Measurements from ENCODE around the gene TOMM20.
"Not testable (repeated sequence)": the region's sequence is repeated elsewhere in the genome, so short reads cannot be mapped to it uniquely, and the experiment has no call there.

TOMM20 gene

GRCh38 chr1:235101558-235102258 lies 26.9 kb downstream of the TOMM20 start:
- DNase-seq (ENCODE audit: low read depth), result no peak

GRCh38 chr1:235100194-235100772 lies 28.4 kb downstream of the TOMM20 start:
- no peak for DNase-seq (ENCODE audit: low read depth)

DNA sequence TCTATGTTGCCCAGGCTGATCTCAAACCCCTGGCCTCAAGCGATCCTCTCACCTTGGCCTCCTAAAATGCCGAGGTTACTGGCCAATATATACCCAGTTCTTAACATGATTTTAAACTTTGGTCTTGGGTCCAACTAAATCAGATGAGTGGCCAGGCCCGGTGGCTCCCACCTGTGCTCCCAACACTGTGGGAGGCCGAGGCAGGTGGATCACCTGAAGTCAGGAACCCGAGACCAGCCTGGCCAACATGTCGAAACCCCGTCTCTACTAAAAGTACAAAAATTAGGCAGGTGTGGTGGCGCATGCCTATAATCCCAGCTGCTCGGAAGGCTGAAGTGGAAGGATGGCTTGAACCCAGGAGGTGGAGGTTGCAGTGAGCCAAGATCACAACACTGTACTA lies 29.6 kb downstream of the TOMM20 start:
- DNase-seq (ENCODE audit: low read depth), result no peak

GRCh38 chr1:235098547-235098946 lies 30.1 kb downstream of the TOMM20 start:
- DNase-seq (ENCODE audit: low read depth), result no peak

DNA sequence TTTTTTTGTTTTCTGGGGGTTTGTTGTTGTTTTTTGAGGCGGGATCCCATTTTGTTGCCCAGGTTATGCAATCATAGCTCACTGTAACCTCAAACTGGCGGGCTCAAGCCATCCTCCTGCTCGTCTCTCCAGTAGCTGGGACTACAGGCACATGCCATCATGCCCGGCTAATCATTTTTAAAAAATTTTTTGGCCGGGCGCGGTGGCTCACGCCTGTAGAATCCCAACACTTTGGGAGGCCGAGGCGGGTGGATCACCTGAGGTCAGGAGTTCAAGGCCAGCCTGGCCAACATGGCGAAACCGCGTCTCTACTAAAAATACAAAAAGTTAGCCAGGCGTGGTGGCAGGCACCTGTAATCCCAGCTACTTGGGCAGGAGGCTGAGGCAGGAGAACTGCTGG lies 31.1 kb downstream of the TOMM20 start:
- DNase-seq (ENCODE audit: low read depth), result not testable (repeated sequence)

DNA sequence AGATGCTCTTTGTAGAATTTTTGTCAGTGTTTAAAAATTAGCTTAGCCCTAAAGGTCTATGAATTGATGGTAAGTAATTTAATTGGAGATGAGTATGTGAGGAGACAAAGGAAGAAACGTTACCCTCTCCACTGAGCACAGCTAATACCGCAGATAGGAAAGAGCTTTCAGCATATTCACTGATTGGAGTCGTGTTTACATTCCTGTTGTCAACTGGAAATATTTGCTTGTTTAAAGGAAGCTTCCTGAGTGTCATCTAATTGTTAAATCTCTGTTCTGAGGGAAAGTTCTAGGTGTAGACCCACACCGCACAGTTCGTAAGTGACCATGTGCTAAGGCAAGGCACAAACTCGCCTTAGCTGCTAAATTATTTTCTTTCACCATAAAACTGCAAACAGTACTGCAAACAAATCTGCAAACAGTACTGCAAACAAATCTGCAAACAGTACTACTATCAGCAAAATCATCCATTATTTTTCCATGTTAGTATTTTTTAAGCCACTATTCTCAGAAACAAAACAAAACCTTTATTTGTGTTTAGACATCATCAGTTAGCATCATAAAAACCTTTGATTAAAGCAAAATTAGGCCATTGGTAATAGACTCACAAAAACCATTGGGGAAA lies 32.6 kb downstream of the TOMM20 start:
- no peak for DNase-seq (ENCODE audit: low read depth)

- no peak for DNase-seq (ENCODE audit: low read depth)
Observed at GRCh38 chr1:235093696-235094592, 34.7 kb downstream of the TOMM20 start.

GRCh38 chr1:235093013-235093695 lies 35.5 kb downstream of the TOMM20 start:
- DNase-seq (ENCODE audit: low read depth), result no peak

DNA sequence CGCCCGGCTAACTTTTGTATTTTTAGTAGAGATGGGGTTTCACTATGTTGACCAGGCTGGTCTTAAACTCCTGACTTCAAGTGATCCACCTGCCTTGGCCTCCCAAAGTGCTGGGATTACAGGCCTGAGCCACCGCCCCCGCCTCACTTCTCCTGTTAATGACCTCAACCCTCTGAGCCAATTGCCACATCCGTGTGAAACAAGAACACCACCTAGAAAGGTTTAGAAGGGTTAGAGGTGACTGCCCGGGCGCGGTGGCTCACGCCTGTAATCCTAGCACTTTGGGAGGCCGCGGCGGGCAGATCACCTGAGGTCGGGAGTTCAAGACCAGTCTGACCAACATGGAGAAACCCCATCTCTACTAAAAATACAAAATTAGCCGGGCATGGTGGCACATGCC lies 36.2 kb downstream of the TOMM20 start:
- not testable (repeated sequence) for DNase-seq (ENCODE audit: low read depth)

DNA sequence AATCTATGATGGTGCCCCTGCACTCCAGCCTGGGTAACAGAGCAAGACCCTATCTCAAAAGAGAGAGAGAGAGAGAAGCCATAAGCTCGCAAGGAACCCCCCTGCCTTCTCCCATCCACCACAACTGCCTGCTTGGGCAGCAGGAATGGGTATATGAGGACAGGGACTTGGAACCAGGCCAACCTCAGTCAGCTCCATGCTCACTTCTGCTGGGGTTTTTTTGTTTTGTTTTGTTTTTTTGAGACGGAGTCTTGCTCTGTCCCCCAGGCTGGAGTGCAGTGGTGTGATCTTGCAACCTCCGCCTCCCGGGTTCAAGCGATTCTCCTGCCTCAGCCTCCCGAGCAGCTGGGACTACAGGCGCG lies 36.6 kb downstream of the TOMM20 start:
- DNase-seq (ENCODE audit: low read depth), result not testable (repeated sequence)

DNA sequence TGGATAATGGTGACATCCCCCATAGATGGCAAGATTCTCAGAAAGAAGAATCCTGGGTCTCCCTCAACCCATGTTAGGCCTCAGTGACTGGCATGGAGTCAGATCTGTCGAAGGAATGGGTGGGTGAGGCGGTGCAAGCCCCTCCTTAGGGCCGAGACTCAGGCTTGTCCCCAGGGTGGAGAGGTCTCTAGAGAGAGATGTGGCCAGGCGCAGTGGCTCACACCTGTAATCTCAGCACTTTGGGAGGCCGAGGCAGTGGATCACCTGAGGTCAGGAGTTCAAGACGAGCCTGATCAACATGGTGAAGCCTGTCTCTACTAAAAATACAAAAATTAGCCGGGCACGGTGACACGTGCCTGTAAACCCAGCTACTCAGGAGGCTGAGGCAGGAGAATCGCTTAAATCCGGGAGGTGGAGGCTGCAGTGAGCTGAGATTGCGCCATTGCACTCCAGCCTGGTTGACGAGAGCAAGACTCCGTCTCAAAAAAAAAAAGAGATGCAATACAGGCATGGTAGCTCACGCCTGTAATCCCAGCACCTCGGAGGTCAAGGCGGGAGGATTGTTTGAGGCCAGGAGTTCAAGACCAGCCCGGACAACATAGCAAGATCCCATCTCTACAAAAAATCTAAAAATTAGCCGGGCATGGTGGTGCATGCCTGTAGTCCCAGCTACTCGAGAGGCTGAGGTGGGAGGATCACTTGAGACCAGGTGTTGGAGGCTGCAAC lies 37.2 kb downstream of the TOMM20 start:
- DNase-seq (ENCODE audit: low read depth), result not testable (repeated sequence)

GRCh38 chr1:235090406-235091069 lies 38.1 kb downstream of the TOMM20 start:
- no peak for DNase-seq (ENCODE audit: low read depth)

GRCh38 chr1:235088907-235089306 lies 39.7 kb downstream of the TOMM20 start:
- no peak for DNase-seq (ENCODE audit: low read depth)

DNA sequence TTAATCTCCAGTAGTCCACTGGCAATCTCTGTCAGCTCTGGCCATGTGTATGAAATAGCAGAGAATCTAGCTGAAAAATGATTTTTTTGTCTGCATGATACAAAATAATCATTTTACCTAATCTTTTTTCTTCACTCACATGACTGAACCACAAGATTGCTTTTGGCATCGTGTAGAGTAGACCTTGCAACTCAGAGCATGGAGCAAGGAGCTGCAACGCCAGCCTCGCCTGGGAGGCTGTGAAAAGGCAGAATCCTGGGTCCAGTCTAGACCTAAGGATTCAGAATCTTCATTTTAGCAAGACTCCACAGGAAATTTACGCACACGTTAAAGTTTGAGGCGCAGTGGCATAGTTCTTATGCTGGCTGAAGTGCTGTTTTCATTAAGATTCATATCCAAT lies 40.2 kb downstream of the TOMM20 start:
- no peak for DNase-seq (ENCODE audit: low read depth)

DNA sequence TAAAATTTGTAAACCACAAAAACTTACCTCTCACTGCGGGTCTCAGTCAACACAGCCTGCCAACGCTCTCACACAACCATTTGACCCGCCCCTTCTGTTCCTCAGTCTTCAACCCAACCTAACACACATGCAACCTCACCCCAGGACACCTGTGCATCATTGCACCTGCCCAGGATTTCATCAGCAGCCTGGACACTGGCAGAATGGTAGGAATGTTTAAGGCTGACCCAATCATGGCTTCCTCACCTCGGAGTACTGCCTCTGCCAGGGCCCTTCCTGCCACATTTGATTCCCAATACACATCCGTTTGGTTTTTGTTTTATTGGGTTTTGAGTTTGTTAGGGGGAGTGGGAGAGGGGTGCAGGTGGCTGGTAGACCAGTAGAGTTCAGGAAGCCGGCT lies 40.7 kb downstream of the TOMM20 start:
- DNase-seq (ENCODE audit: low read depth), result no peak

- not testable (repeated sequence) for DNase-seq (ENCODE audit: low read depth)
Observed at GRCh38 chr1:235085411-235086117, 43.1 kb downstream of the TOMM20 start.

DNA sequence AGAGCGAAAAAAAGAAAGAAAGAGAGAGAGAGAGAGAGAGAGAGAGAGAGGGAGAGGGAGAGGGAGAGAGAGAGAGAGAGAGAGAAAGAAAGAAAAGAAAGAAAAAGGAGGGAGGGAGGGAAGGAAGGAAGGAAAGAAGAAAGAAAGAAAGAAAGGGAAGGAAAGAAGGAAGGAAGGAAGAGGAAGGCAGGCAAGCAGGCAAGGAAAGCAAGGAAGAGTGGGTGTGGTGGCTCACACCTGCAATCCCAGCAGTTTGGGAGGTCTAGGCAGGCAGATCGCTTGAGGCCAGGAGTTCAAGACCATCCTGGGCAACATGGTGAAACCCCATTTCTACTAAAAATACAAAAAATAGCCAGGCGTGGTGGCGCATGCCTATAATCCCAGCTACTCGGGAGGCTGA lies 47.8 kb downstream of the TOMM20 start:
- not testable (repeated sequence) for DNase-seq (ENCODE audit: low read depth)

DNA sequence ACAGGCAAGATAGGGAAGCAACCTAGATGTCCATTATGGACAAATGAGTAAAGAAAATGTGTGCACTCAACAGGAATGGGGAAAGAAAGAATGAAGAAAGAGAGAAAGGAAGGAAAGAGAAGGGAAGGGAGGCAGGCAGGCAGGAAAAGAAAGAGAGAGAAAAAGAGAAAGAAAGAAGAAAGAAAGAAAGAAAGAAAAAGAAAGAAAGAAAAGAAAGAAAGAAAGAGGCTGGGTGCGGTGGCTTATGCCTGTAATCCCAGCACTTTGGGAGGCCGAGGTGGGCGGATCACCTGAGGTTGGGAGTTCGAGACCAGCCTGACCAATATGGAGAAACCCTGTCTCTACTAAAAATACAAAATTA lies 48.4 kb downstream of the TOMM20 start:
- DNase-seq (ENCODE audit: low read depth), result not testable (repeated sequence)

DNA sequence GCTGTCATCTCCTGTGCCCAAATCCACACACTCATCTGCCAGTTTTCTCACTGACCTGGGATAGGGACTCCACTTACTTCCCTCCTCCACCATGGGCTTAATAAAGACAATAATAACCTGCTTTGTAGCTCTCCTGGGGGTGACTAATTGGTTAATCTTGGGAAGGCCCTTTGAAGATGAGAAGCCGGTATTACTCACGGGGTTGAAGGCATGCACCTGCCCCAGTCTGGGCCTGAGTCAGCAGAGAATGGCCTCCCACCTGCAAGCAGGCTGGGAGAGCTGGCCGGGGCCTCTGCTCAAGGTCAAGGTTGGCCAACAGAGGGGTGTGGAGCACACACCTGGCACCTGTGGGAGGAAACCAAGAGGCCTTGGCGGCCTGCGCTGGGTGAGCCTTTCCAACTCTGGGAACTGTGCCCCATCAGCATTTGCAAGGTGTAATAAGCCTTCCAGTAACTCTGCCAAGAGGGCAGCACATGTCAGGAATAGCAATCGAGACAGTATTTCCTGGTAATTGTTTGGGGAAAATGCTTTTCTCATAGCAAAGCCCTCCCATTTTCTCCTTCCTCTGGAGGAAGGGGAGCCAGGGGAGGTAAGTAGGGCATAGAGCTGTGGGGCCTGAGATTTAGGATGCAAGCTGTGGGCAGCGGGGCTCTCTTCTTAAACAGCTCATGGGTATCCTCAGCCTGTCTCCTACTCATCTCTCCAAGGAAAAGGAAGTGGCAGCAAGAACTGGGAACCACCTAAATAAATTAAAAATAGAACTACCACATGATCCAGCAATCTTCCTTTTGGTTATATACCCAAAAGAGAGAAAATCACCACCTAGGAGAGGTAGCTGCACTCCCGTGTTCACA lies 49.0 kb downstream of the TOMM20 start:
- no peak for DNase-seq (ENCODE audit: low read depth)

Data from HS-27A (cell line).